Measurements from ENCODE around the gene TMEM204. TPM values are rescaled to one million over a fixed set of nuclear protein-coding genes. Genes with fewer than 3 reads are reported as not detected.
A peak's percentile ranks its signal among the peaks of the same experiment; 100 is the strongest.

Gene TMEM204
- total RNA-seq, 4 donors from 2014 or later, result 28.6 to 48.2 (median 36.6) TPM

DNA sequence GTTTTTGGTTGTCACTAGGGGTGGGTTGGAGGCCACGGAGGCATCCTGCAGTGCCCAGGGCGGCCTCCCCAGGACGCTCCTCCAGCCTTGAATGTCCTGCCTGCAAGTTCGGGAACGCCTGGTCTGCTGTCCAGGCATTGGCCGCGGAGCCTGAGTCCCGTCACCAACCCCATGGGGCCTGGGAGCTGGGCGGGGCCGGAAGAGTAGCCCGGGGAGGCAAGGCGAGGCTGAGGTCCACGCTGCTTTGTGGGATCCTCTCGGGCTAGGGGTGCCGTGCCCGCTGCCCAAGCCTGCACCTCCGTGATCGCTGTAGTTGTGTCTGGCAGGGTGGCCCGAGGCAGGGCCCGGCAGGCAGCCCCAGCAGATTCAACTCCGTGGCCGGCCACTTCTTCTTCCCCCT lies 27.6 kb upstream of the TMEM204 start:
- WGBS, 2 donors (ENCODE audit: low coverage in 1 of 2), result 50 to 80% methylated on average over 1 of the region's 22 CpGs
- Histone ChIP-seq H3K4me3 (no peak overlapping the region), H3K27me3 (no peaks in the 10 kb centered on the region), H3K27ac (no peak overlapping the region), H3K9me3 (no peaks in the 10 kb centered on the region), H3K4me1 (peaks cover 0 to 23% (median 16%) of the 10 kb centered on the region in 3 donors), H3K36me3 (peaks cover 0 to 91% of the 10 kb centered on the region in 2 donors)
- TF ChIP-seq POLR2A (IDR thresholded peaks at IDR 0.05) (no peak), POLR2AphosphoS5 (IDR thresholded peaks at IDR 0.05) (no peak), EP300 (IDR thresholded peaks at IDR 0.05) (no peak)
- TF ChIP-seq, protein P1, sequence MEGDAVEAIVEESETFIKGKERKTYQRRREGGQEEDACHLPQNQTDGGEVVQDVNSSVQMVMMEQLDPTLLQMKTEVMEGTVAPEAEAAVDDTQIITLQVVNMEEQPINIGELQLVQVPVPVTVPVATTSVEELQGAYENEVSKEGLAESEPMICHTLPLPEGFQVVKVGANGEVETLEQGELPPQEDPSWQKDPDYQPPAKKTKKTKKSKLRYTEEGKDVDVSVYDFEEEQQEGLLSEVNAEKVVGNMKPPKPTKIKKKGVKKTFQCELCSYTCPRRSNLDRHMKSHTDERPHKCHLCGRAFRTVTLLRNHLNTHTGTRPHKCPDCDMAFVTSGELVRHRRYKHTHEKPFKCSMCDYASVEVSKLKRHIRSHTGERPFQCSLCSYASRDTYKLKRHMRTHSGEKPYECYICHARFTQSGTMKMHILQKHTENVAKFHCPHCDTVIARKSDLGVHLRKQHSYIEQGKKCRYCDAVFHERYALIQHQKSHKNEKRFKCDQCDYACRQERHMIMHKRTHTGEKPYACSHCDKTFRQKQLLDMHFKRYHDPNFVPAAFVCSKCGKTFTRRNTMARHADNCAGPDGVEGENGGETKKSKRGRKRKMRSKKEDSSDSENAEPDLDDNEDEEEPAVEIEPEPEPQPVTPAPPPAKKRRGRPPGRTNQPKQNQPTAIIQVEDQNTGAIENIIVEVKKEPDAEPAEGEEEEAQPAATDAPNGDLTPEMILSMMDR (IDR thresholded peaks at IDR 0.05), result no peak
- no peak for ATAC-seq

DNA sequence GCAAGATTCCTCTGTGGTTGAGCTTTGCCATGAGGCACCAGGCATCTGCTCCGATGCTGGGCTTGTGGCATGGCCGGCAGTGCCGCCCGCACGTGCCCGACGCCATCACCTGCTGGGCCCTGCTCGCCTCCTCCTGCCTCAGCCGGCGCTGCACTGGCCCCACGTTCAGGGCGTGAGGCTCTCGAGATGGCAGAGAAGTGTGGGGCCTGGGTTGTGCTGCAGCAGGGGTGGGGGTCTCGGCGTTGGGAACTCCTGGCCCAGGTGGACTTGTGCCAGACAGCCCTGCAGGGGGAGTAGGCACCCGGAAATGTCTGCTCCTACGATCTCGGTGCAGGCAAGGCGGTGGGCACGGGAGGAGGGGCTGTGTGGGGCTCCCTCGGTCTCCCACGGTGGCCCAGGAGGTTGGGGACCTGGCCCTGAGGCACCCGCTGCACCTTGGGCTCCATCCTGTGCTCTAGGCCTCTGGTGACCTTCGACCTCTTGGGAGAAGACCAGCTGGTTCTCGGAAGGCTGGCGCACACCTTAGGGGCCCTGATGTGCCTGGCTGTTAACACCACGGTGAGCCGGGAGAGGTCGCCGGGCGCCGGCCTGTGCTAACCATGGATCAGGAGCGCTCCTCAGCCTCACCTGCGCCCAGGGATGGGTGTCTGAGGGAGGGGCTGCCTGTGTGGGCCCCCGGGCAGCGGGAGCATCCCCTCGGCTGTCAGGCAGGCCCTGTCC lies 26.8 kb upstream of the TMEM204 start:
- Histone ChIP-seq H3K4me1 (peaks cover 0 to 23% (median 16%) of the 10 kb centered on the region in 3 donors), H3K36me3 (peaks cover 0 to 89% of the 10 kb centered on the region in 2 donors), H3K4me3 (no peak overlapping the region), H3K27me3 (no peaks in the 10 kb centered on the region), H3K9me3 (no peaks in the 10 kb centered on the region), H3K27ac (no peak overlapping the region)
- no peak for TF ChIP-seq EP300 (IDR thresholded peaks at IDR 0.05)
- no peak for TF ChIP-seq POLR2AphosphoS5 (IDR thresholded peaks at IDR 0.05)
- TF ChIP-seq, protein P1 (IDR thresholded peaks at IDR 0.05), result no peak
- TF ChIP-seq POLR2A (IDR thresholded peaks at IDR 0.05), result no peak
- no peak for ATAC-seq
- WGBS, 2 donors (ENCODE audit: low coverage in 1 of 2), result no CpG with 5 or more reads among the region's 37 CpGs

DNA sequence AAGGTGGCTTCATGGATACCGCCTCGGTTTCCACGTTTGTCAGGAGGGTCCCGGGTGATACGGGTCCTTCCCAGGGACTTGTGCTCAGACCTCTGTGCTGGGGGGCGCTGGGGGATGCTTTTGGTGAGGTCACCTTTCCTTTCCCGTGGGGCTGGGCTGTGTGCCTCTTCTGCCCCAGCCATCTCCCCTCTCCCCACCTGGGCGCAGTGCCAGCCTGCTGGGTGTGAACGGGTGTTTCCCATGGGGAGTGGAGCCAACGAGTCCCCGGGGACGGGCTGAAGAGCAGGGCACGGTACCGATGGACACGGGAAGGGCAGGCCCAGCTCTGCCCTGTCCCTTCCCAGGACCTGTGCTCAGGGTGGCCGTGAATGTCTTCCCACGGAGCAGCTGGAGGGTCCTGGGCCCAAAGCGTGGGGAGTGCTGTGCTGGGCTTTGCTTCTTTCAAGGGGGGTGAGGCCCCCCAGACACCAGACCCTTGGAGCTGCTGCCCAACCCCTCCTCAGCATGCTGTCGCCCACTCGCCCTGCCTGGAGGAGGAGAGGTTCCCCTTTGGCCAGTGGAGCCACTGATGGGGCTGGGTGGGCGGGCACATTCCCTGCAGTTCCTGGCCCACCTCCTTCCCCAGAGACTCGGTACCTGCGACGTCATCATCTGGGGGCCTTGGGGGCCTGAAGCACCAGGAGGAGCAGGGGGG lies 24.8 kb upstream of the TMEM204 start:
- WGBS, 2 donors (ENCODE audit: low coverage in 1 of 2), result 60% methylated on average over 3 of the region's 24 CpGs; no CpG with 5 or more reads in 1 of the 2 donors
- Histone ChIP-seq H3K27me3 (no peaks in the 10 kb centered on the region), H3K4me1 (peaks cover 0 to 23% (median 16%) of the 10 kb centered on the region in 3 donors), H3K27ac (peak overlapping the region in 3 of 4 donors; percentile 69 to 74 (median 73)), H3K4me3 (no peak overlapping the region), H3K9me3 (no peaks in the 10 kb centered on the region), H3K36me3 (peaks cover 0 to 80% of the 10 kb centered on the region in 2 donors)
- ATAC-seq, result no peak
- TF ChIP-seq POLR2AphosphoS5 (IDR thresholded peaks at IDR 0.05), result no peak
- TF ChIP-seq, protein P1 (IDR thresholded peaks at IDR 0.05), result no peak
- TF ChIP-seq POLR2A (IDR thresholded peaks at IDR 0.05), result no peak
- no peak for TF ChIP-seq EP300 (IDR thresholded peaks at IDR 0.05)

DNA sequence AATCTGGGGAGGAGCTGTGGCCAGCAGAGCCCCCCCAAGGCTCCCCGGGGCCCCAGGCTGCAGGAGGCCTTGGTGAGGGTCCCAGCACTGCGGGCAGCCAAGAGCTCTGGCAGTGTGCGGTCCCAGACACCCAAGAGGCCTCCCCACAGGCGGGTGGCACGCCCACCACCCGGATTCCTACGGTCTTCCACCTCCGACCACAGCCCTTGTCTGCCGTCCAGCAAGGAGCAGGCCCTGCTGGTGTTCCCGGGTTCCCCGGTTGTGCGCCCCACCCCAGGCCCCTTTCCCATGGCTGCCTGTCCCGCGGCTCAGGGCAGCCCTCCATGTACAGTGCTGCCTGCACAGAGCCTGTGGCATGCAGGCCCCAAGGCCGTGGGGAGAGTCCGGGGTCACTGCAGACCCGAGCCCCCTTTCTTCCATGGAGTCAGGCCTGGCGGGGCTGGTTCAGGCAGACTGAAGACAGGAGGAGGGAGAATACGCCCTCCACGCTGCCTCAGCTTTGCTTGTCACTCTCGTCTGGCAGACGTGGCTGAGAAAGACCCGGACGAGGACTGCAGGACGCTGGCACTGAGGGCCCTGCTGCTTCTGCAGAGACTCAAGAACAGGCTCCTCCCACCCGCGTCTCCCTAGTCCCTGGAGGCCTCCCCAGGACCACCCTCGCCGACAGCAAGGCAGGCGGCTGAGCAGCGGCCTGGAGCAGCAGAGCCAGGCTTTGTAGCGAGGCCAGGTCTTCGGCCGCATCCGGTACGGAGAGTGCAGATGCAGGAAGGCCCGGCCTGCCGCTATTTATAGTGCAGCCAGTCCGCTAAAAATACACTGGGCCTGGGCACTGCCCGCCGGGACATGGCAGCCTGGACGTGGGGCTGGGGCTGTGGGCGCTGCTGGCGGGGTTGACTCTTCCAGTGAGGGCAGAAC lies 23.9 kb upstream of the TMEM204 start:
- WGBS, 2 donors (ENCODE audit: low coverage in 1 of 2), result 33% methylated on average over 1 of the region's 44 CpGs; no CpG with 5 or more reads in 1 of the 2 donors
- Histone ChIP-seq H3K36me3 (peaks cover 0 to 86% of the 10 kb centered on the region in 2 donors), H3K4me1 (peaks cover 0 to 23% (median 16%) of the 10 kb centered on the region in 3 donors), H3K4me3 (no peak overlapping the region), H3K9me3 (peaks cover 0 to 7% (median 0%) of the 10 kb centered on the region in 3 donors), H3K27me3 (no peaks in the 10 kb centered on the region), H3K27ac (peak overlapping the region in 3 of 4 donors; percentile 69 to 74 (median 73))
- TF ChIP-seq POLR2AphosphoS5 (IDR thresholded peaks at IDR 0.05) (no peak), POLR2A (IDR thresholded peaks at IDR 0.05) (no peak), EP300 (IDR thresholded peaks at IDR 0.05) (no peak)
- TF ChIP-seq, protein P1 (IDR thresholded peaks at IDR 0.05), result no peak
- ATAC-seq, result peak; percentile 78
